Stimulated activated CD8-positive, alpha-beta memory T cell treated with anti-CD3 and anti-CD28 coated beads, Interleukin-7, amount 100 ng/mL, for 4 hours (primary cell): ENCODE measurements around the gene CYTL1.

Experiments
- DNase-seq, 2 donors: peaks; one replicate each; pipeline ENCODE4 v3.0.0-alpha.2; 2020; ENCODE audit warnings: low read depth in 2 of 2

The CYTL1 gene

GRCh38 chr4:4968161-4968725, 51.0 kb downstream of the CYTL1 start:
- no peak for DNase-seq
